Measurements from ENCODE around the gene SPATA16.

DNA sequence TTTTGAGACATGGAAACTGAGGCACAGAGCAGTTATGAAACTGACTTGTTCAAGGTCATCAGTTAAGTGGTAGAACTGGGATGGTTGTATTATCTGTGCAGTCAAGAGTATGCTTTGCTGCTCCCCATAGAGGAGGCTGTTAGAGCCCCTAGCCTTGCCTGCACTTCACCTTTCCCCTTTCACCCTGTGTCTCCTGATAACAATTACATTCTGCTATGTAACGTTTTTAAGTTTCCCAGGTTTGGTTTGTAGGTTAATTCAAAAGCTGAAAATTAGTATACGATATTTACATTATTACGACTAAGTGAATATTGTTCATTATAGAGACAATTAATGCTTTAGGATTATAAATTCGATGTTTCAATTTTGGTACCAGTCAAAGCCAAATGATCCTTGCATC, 300.6 kb downstream of the SPATA16 start:
- TF ChIP-seq, protein P1, sequence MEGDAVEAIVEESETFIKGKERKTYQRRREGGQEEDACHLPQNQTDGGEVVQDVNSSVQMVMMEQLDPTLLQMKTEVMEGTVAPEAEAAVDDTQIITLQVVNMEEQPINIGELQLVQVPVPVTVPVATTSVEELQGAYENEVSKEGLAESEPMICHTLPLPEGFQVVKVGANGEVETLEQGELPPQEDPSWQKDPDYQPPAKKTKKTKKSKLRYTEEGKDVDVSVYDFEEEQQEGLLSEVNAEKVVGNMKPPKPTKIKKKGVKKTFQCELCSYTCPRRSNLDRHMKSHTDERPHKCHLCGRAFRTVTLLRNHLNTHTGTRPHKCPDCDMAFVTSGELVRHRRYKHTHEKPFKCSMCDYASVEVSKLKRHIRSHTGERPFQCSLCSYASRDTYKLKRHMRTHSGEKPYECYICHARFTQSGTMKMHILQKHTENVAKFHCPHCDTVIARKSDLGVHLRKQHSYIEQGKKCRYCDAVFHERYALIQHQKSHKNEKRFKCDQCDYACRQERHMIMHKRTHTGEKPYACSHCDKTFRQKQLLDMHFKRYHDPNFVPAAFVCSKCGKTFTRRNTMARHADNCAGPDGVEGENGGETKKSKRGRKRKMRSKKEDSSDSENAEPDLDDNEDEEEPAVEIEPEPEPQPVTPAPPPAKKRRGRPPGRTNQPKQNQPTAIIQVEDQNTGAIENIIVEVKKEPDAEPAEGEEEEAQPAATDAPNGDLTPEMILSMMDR (IDR thresholded peaks at IDR 0.05): no peak
- TF ChIP-seq POLR2A (IDR thresholded peaks at IDR 0.05): no peak

Measured in sigmoid colon (tissue), 3 donors.